Measurements from ENCODE around the gene CISH. TPM values are rescaled to one million over a fixed set of nuclear protein-coding genes. Genes with fewer than 3 reads are reported as not detected.

Gene CISH
- total and polyA plus RNA-seq, 2 donors from 2014 or later, result 30.8 to 59.4 TPM

DNA sequence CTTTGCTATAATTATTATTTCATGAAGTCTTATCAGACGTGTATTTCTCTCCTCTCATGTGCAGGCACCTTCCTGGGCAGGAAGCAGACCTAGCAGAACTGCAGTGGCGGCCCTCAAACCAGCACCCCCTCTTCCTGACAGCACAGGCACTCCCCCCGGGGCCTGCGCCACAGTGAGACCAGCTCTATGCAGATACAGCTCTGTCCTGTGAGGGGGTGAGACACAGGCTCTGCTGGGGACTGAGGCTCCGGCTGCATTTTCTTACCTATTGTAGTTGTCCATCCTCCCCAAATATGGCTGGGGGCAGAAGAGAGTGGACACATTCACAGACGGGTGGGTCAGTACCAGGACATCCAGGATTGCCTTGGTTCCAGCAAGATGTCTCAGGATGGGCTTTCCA is 5.0 kb downstream of the CISH start:
- TF ChIP-seq, protein P1, sequence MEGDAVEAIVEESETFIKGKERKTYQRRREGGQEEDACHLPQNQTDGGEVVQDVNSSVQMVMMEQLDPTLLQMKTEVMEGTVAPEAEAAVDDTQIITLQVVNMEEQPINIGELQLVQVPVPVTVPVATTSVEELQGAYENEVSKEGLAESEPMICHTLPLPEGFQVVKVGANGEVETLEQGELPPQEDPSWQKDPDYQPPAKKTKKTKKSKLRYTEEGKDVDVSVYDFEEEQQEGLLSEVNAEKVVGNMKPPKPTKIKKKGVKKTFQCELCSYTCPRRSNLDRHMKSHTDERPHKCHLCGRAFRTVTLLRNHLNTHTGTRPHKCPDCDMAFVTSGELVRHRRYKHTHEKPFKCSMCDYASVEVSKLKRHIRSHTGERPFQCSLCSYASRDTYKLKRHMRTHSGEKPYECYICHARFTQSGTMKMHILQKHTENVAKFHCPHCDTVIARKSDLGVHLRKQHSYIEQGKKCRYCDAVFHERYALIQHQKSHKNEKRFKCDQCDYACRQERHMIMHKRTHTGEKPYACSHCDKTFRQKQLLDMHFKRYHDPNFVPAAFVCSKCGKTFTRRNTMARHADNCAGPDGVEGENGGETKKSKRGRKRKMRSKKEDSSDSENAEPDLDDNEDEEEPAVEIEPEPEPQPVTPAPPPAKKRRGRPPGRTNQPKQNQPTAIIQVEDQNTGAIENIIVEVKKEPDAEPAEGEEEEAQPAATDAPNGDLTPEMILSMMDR (IDR thresholded peaks at IDR 0.05; ENCODE audit: borderline replicate concordance, extremely low read depth, insufficient read depth), result no peak
- FAIRE-seq, result no peak
- no peak for DNase-seq
- H3K27ac ChIP-seq (ENCODE audit: low read depth in 2 of 2, low read length in 2 of 2), result peak overlapping the region; percentile 98 to 99
- H3K27me3 ChIP-seq (ENCODE audit: control insufficient read depth, insufficient read depth, low read length), result no peaks in the 10 kb centered on the region
- H3K4me3 ChIP-seq (ENCODE audit: low read length in 3 of 3), result peak overlapping the region in 2 of 3 donors; percentile 93 to 95
- H3K4me1 ChIP-seq (ENCODE audit: control insufficient read depth in 2 of 3, insufficient read depth in 2 of 3, low read depth in 1 of 3, low read length in 3 of 3), result peaks cover 2 to 76% (median 72%) of the 10 kb centered on the region in 3 donors
- H3K9me3 ChIP-seq (ENCODE audit: control insufficient read depth in 2 of 3, insufficient read depth in 1 of 3, low read length in 3 of 3), result no peaks in the 10 kb centered on the region
- peaks cover 0 to 53% (median 42%) of the 10 kb centered on the region in 3 donors for H3K36me3 ChIP-seq (ENCODE audit: control insufficient read depth in 2 of 3, insufficient read depth in 3 of 3, low read length in 3 of 3)
- intact Hi-C loops (cut with DNase I), result no loop called here
- H3K9ac ChIP-seq (ENCODE audit: low read length in 3 of 3), result peak overlapping the region in 1 of 3 donors; percentile 96

DNA sequence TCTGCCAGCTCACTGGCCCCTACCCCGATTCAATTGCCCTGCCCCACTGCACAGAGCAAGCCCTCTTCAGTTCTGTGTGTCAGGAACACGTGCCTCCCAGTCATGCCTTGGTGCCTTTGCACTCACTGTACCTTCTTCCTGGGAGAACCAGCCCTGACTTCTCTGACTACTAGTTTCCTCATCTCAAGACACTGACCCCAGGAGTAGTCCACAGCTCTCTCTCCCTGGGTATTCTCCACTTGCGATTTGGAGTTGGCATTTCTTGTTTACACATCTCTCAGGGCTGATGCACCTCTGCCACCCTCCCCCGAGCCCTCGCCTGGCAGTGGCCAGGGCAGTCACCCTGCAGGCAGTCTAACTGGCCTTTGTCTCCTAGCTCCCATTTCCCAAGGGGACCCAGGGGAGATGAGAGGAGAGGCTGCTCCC is 5.7 kb downstream of the CISH start:
- peak in 2 of 5 donors; percentile 50 to 87 for DNase-seq
- Histone ChIP-seq H3K4me3 (ENCODE audit: low read length in 3 of 3) (peak overlapping the region in 2 of 3 donors; percentile 39 to 93), H3K27ac (ENCODE audit: low read depth in 2 of 2, low read length in 2 of 2) (peak overlapping the region; percentile 98 to 99)

DNA sequence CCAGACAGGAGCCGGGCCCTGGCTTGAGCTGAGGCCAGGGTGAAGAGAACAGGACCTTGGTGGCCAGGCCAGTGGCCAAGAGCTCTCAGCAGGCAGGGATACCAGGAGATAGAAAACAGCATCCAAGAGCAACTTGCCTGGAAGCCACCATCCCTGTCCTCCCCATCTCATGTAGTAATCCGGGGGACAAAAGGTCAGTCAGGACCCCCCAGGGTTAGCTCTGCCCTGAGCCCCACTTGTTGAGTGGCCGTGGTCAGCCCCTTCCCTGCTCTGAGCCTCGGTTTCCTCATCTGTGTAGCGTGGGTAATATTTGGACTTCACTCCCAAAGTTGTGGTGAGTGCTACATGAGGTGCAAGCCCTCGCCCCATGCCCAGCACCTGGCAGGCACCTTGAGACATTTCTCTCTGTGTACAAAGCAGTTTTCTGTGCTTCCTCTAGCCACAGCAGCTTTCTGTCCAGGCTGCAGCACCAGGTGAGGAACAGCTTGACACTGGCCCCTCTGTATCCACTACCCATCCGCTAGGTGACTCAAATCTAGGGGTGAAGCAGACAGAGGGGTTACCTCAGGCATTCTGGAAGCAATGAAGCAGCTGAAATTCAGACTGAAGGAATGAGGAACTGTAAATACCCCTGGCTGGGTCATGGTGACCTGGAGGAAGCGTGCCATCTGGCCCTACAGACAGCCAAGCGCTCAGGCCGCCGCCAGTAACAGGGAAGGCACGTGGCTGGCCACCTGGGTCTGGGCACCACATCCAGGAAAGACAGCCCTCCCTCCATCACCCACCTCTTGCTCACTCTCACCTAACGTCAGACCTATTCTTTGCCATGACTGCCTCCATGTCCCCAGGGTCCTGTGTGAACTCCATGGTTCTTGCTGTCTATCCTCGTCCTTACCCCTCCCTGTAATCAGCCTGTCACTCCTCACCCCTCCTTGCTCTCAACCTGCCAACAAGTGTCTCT is 6.7 kb downstream of the CISH start:
- Histone ChIP-seq H3K9me3 (ENCODE audit: control insufficient read depth in 2 of 3, insufficient read depth in 1 of 3, low read length in 3 of 3) (no peaks in the 10 kb centered on the region), H3K27ac (ENCODE audit: low read depth in 2 of 2, low read length in 2 of 2) (peak overlapping the region; percentile 98 to 99), H3K9ac (ENCODE audit: low read length in 3 of 3) (peak overlapping the region in 2 of 3 donors; percentile 43 to 96), H3K4me3 (ENCODE audit: low read length in 3 of 3) (peak overlapping the region in 2 of 3 donors; percentile 21 to 93), H3K36me3 (ENCODE audit: control insufficient read depth in 2 of 3, insufficient read depth in 3 of 3, low read length in 3 of 3) (peaks cover 0 to 44% (median 37%) of the 10 kb centered on the region in 3 donors), H3K27me3 (ENCODE audit: control insufficient read depth, insufficient read depth, low read length) (no peaks in the 10 kb centered on the region), H3K4me1 (ENCODE audit: control insufficient read depth in 2 of 3, insufficient read depth in 2 of 3, low read depth in 1 of 3, low read length in 3 of 3) (peaks cover 4 to 88% (median 84%) of the 10 kb centered on the region in 3 donors)
- intact Hi-C loops (cut with DNase I), result no loop called here
- FAIRE-seq, result no peak
- TF ChIP-seq, protein P1 (IDR thresholded peaks at IDR 0.05; ENCODE audit: borderline replicate concordance, extremely low read depth, insufficient read depth), result no peak
- DNase-seq, result peak in 1 of 5 donors; percentile 95

More for the DNA sequence above, 5.7 kb downstream of the CISH start:
- Histone ChIP-seq H3K4me1 (ENCODE audit: control insufficient read depth in 2 of 3, insufficient read depth in 2 of 3, low read depth in 1 of 3, low read length in 3 of 3) (peaks cover 4 to 81% (median 78%) of the 10 kb centered on the region in 3 donors), H3K9ac (ENCODE audit: low read length in 3 of 3) (peak overlapping the region in 1 of 3 donors; percentile 96), H3K9me3 (ENCODE audit: control insufficient read depth in 2 of 3, insufficient read depth in 1 of 3, low read length in 3 of 3) (no peaks in the 10 kb centered on the region), H3K36me3 (ENCODE audit: control insufficient read depth in 2 of 3, insufficient read depth in 3 of 3, low read length in 3 of 3) (peaks cover 0 to 53% (median 42%) of the 10 kb centered on the region in 3 donors), H3K27me3 (ENCODE audit: control insufficient read depth, insufficient read depth, low read length) (no peaks in the 10 kb centered on the region)
- TF ChIP-seq, protein P1 (IDR thresholded peaks at IDR 0.05; ENCODE audit: borderline replicate concordance, extremely low read depth, insufficient read depth), result no peak
- intact Hi-C loops (cut with DNase I), result no loop called here
- FAIRE-seq, result no peak

All from kidney (tissue), 14 donors.